ENCODE results near the gene PRAME. TPM values are rescaled to one million over a fixed set of nuclear protein-coding genes. Genes with fewer than 3 reads are reported as not detected.

PRAME gene
- total RNA-seq, 1 donor from 2014 or later, result not detected

- Mint-ChIP-seq H3K27me3 (ENCODE audit: low read depth) (peaks cover 5% of the 10 kb centered on the region), H3K27ac (no peak overlapping the region), H3K4me1 (peaks cover 8% of the 10 kb centered on the region), H3K9me3 (peaks cover 22% of the 10 kb centered on the region), H3K36me3 (peaks cover 44% of the 10 kb centered on the region), H3K4me3 (peak overlapping the region; percentile 13)
- no peak for TF ChIP-seq CTCF (IDR thresholded peaks at IDR 0.05; ENCODE audit: unreplicated experiment)
- no peak for DNase-seq (ENCODE audit: low spot score in 2 of 2, unreplicated experiment in 2 of 2)
Measured at GRCh38 chr22:22506736-22507135, 52.3 kb downstream of the PRAME start.

DNA sequence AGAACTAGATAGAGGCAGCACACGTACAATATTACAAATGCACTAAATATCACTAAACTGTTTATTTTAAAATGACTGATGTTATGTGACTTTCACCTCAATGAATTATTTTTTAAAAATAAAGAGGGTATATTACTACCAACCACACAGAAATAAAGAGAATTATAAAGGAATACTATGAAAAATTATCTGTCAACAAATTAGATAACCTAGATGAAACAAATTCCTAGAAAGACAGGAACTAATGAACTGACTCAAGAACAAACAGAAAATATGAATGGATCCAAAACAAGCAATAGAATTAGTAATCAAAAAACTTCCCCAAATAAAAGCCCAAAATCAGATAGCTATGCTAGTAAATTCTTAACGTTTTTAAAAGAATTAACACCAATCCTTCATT lies 60.8 kb downstream of the PRAME start:
- no peak overlapping the region for H3K4me3 Mint-ChIP-seq
- DNase-seq (ENCODE audit: low spot score in 2 of 2, unreplicated experiment in 2 of 2), result no peak
- H3K36me3 Mint-ChIP-seq, result peaks cover 41% of the 10 kb centered on the region
- H3K4me1 Mint-ChIP-seq, result no peaks in the 10 kb centered on the region
- peaks cover 10% of the 10 kb centered on the region for H3K9me3 Mint-ChIP-seq
- TF ChIP-seq CTCF (IDR thresholded peaks at IDR 0.05; ENCODE audit: unreplicated experiment), result no peak
- no peak overlapping the region for H3K27ac Mint-ChIP-seq
- no peaks in the 10 kb centered on the region for H3K27me3 Mint-ChIP-seq (ENCODE audit: low read depth)

Other genes starting within 250 kb of the PRAME start
- 6.0 to 6.9 TPM (median 6.4 TPM) in 3 replicates for gene ZNF280B, start 50.5 kb downstream of the PRAME start, total RNA-seq
- gene ZNF280A, start 39.0 kb downstream of the PRAME start, total RNA-seq, result 0.16 TPM in 1 of 3 replicates, not detected in the others
- 0.31 TPM in 1 of 3 replicates, not detected in the others for gene GGTLC2, start 85.3 kb upstream of the PRAME start, total RNA-seq